Upper lobe of right lung (tissue), 1 donor: ENCODE data around the gene CDIP1. TPM values are rescaled to one million over a fixed set of nuclear protein-coding genes. Genes with fewer than 3 reads are reported as not detected.

ENCODE experiments used
- ATAC-seq: fragments of 200-7000 bp; cut with Tn5 transposase; one replicate; pipeline ENCODE4 v1.9.1; 2020; ENCODE audit warnings: mild to moderate bottlenecking, moderate library complexity
- DNase-seq: peaks from one replicate; pipeline ENCODE4 v3.0.0-alpha.2; 2020
- H3K27ac ChIP-seq: fragments of 200-600 bp; one replicate; pipeline ENCODE4 v1.8.0; 2022
- H3K27me3 ChIP-seq: fragments of 200-600 bp; one replicate; pipeline ENCODE4 v1.8.0; 2022; ENCODE audit warnings: mild to moderate bottlenecking
- H3K36me3 ChIP-seq: fragments of 200-600 bp; one replicate; pipeline ENCODE4 v1.8.0; 2022
- H3K4me1 ChIP-seq: fragments of 200-600 bp; one replicate; pipeline ENCODE4 v1.8.0; 2022
- H3K4me3 ChIP-seq: fragments of 200-600 bp; one replicate; pipeline ENCODE4 v1.8.0; 2022; ENCODE audit warnings: mild to moderate bottlenecking
- H3K9me3 ChIP-seq: fragments of 200-600 bp; one replicate; pipeline ENCODE4 v1.8.0; 2022
- CTCF ChIP-seq: fragments of 200-600 bp; IDR thresholded peaks from one replicate; pipeline ENCODE4 v1.8.0; 2022; ENCODE audit warnings: antibody characterized with exemption
- intact Hi-C: fragments of 100-400 bp; cut with DNase I; formaldehyde crosslinking; loops from one replicate; pipeline ENCODE4 v1.11.0; 2022
- total RNA-seq: library from RNA; stranded (reverse); fragmentation: NEBNext Ultra II Directional; extraction: Animal tissue kit (Norgen Biotek cat#: 25700); gene quantifications from one replicate; pipeline ENCODE4 v1.2.1, GENCODE V29; 2021
- donor health status: DM: no; HTN: yes; CAD: no; lungs with severe emphysema.

The CDIP1 gene
- total RNA-seq, 1 donor from 2014 or later, result 23.8 TPM

GRCh38 chr16:4512473-4512872, 26.1 kb downstream of the CDIP1 start:
- H3K27ac ChIP-seq, result no peak overlapping the region
- no peak for DNase-seq
- H3K27me3 ChIP-seq, result no peaks in the 10 kb centered on the region
- peaks cover 62% of the 10 kb centered on the region for H3K36me3 ChIP-seq
- no peaks in the 10 kb centered on the region for H3K9me3 ChIP-seq
- no peak for ATAC-seq
- H3K4me1 ChIP-seq, result peaks cover 42% of the 10 kb centered on the region
- H3K4me3 ChIP-seq, result no peak overlapping the region
- intact Hi-C loops, result no loop called here
- TF ChIP-seq CTCF, result no peak

GRCh38 chr16:4511441-4512082, 27.0 kb downstream of the CDIP1 start:
- H3K36me3 ChIP-seq, result peaks cover 71% of the 10 kb centered on the region
- ATAC-seq (peak; percentile 45), DNase-seq (no peak)
- intact Hi-C loops, result no loop called here
- H3K4me3 ChIP-seq, result no peak overlapping the region
- no peaks in the 10 kb centered on the region for H3K27me3 ChIP-seq
- TF ChIP-seq CTCF, result peak; percentile 41
- no peaks in the 10 kb centered on the region for H3K9me3 ChIP-seq
- no peak overlapping the region for H3K27ac ChIP-seq
- peaks cover 41% of the 10 kb centered on the region for H3K4me1 ChIP-seq

- Histone ChIP-seq H3K27ac (peak overlapping the region; percentile 30), H3K9me3 (no peaks in the 10 kb centered on the region), H3K36me3 (peaks cover 74% of the 10 kb centered on the region), H3K4me1 (peaks cover 42% of the 10 kb centered on the region), H3K4me3 (no peak overlapping the region), H3K27me3 (no peaks in the 10 kb centered on the region)
- ATAC-seq, result peak; percentile 5
- DNase-seq, result no peak
- TF ChIP-seq CTCF, result no peak
- intact Hi-C loops, result no loop called here
Measured at GRCh38 chr16:4510747-4511426, 27.7 kb downstream of the CDIP1 start.

GRCh38 chr16:4510131-4510530, 28.4 kb downstream of the CDIP1 start:
- Histone ChIP-seq H3K9me3 (no peaks in the 10 kb centered on the region), H3K36me3 (peaks cover 79% of the 10 kb centered on the region), H3K27ac (no peak overlapping the region), H3K4me1 (peaks cover 41% of the 10 kb centered on the region), H3K4me3 (no peak overlapping the region), H3K27me3 (no peaks in the 10 kb centered on the region)
- TF ChIP-seq CTCF, result no peak
- ATAC-seq (no peak), DNase-seq (no peak)
- intact Hi-C loops, result no loop called here

GRCh38 chr16:4509420-4509819, 29.2 kb downstream of the CDIP1 start:
- intact Hi-C loops, result loop anchor here (5.0 kb wide), 1 partner anchor 38 kb away; no protein-coding TSS in a partner anchor
- no peak overlapping the region for H3K27ac ChIP-seq
- H3K36me3 ChIP-seq, result peaks cover 79% of the 10 kb centered on the region
- ATAC-seq, result no peak
- H3K27me3 ChIP-seq, result no peaks in the 10 kb centered on the region
- no peak for DNase-seq
- TF ChIP-seq CTCF, result no peak
- H3K9me3 ChIP-seq, result no peaks in the 10 kb centered on the region
- peaks cover 34% of the 10 kb centered on the region for H3K4me1 ChIP-seq
- H3K4me3 ChIP-seq, result no peak overlapping the region
